GM21619 (cell line): Measurements from ENCODE around the gene SLC1A2.

Experiments
- ATAC-seq: cut with Tn5 transposase; IDR thresholded peaks from one replicate; pipeline ENCODE4 v1.9.1; 2021; ENCODE audit not compliant: unreplicated experiment

The SLC1A2 gene

DNA sequence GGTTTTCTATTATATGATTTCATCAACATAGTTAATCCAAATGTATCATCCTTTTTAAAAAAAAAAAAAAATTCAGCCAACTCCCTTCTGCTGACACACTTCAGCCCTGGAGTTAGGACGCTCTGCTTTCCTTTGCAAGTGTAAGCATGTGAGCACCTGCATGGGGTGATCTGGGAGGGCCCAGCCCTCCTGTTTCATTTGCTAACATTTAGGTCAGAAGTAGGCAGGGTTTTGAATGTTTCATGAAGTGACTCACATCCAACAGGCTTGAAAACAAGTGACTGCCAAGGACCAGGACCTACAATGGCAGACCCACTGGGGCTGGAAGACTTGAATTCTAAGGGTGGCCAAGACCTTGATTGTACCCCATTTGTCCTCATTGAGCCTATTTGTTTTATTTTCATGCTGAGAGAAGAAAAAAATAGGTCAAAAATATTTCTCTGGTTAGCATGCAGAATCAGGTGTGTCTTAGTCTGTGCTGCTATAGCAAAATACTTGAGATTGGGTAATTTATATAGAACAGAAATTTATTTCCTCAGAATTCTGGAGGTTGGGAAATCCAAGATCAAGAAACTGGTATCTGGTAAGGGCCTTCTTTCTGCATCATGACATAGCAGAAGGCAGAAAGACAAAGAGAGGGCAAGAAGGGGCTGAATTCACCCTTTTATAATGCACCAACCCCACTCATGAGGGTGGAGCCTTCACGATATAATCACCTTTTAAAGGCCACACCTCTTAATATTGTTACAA lies 142.8 kb downstream of the SLC1A2 start:
- ATAC-seq, result no peak

DNA sequence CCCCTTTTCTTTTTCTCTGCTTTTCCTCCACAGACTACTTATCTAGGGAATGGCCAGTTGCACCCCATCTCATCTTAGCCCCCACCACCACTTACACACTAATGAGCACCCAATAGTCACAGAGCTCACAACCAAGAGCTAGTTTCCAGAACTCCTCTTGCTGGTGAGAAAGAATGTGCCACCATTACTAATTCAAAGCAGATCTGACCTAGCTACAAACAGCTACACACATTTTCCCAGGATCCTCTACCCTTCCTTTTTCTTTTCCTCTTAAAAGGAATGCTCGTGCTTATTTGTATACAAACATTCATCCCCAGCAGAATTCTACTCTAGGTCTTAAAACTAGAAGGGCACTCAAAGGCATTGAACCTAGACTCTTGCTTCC lies 143.6 kb downstream of the SLC1A2 start:
- no peak for ATAC-seq

- no peak for ATAC-seq
Measured at GRCh38 chr11:35274909-35275785, 144.2 kb downstream of the SLC1A2 start.

DNA sequence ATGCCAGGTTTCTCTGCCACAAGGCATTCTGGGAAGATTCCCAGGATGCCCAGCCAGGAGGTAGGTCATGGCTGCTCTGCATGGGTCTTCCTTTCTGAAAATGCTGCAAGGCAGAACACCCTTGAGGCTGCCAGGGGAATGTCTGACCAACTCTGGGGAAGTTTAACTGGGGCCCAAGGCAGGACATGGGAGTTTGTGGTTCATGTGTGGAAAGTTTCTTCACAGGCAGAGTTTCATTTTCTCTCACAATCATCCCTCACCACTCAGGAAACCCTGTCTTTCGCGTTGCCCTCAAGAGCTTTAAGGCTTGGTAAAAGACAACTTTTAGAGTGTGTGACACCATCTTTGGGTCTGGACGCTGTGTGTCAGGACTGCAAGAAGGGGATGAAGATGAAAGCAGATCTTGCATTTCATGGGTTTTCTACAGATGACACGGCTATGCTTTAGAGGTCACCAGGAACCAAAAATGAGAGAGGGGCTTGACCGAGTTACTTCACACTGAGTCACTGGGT lies 146.9 kb downstream of the SLC1A2 start:
- peak; percentile 94 for ATAC-seq

DNA sequence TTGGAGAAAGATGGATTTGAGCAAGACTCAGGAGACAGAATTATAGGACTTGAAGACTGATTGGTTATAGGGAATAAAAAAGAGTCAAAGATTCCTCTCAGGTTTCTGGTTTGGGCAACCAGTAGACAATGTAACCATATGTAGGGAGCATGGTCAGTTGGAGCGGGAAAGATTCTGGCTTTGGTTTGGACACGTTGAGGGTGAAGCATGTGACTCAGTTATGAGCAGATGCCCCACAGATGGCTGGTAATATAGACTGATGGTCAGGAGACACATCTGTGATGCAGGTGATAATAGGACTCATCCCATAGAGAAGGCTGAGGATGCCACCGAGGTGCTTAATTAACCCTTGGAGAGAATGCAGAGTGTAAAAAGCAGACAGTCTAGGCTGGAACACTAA lies 148.3 kb downstream of the SLC1A2 start:
- ATAC-seq, result no peak

DNA sequence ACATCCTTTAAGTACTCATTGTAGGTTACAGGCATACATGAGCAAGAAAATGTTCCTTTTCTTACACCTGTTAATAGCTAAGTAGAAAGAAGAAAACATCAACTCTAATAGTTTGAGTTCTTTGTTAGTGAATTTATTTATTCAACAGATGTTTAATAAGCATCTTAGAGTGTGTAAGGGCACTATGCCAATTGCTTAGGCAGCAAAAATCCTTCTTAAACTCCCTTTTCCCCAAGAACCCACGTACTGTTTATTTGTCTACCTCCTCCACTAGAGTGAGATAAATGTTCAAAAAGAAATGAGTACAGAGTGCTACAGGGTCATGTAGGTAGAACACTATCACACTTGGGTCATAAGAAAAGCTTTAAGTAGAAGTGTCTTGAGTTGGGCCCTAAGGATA lies 149.0 kb downstream of the SLC1A2 start:
- no peak for ATAC-seq

DNA sequence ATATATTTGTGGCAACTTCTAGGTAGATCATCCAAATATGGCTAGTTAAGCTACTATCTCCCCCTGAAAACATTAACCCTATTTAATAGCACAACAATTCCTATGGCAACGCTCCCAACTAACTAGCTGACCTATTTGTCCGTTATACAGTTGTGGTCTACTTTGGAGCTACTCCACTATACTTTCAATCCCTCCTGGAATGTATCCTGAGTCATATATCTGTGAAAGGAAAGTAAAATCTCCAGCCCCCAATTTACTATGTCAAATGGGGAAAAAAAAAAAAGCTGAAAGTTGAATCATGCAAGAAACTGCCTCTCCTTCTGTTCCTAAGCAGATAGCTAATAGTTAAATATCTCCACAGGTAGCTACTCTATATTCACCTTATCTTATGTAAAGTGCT lies 151.9 kb downstream of the SLC1A2 start:
- ATAC-seq, result no peak

DNA sequence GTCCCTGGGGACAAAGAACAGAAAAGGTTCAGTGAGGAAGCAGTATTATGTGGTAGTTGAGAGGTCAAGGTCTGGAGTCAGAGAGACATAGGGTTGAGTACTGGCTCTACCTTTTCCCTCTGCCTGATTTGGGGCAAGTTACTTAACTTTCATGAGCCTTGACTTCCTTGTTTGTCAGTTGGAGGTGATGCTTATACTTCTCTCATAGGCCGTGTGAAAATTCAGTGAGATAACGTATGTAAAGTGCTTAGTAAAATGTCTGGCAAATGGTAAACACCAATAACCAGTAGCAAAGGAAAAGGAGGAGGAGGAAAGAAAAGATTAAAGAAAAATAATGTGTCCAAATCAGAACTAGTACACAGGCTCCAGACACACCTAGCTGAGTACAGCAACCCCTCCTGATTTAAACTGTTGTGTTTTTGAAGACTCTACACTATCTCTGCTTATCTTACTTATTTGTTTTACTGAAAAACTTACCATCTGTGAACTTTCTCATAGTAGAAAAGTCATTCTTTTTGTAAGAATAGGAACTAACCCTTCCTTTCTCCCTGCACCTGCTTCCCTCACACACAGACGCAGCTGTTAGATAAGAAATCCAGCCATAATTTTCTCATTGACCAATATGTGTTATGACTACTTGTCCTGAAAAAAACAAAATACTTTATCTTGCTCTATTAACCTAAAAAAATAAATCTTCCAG lies 153.5 kb downstream of the SLC1A2 start:
- no peak for ATAC-seq

GRCh38 chr11:35262735-35263134 lies 156.6 kb downstream of the SLC1A2 start:
- no peak for ATAC-seq

- no peak for ATAC-seq
Measured at GRCh38 chr11:35262056-35262455, 157.3 kb downstream of the SLC1A2 start.

DNA sequence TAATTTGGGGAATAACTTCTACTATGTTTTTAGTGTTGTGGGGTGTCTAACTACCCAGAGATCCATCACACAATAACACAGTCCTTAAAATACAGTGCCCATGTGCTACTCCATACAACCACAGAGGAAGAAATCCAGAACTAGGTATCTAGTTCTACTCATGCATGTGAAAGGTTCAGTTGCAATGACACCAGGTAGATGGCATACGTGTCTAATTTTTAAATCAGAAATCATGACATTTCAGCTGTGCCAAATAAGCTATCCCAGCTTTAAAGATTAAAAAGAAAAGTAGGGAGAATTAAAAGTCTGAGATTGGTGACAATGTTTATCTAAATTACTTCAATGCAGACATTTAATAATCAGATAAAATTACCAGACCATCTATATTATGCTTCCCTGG lies 158.2 kb downstream of the SLC1A2 start:
- ATAC-seq, result no peak

DNA sequence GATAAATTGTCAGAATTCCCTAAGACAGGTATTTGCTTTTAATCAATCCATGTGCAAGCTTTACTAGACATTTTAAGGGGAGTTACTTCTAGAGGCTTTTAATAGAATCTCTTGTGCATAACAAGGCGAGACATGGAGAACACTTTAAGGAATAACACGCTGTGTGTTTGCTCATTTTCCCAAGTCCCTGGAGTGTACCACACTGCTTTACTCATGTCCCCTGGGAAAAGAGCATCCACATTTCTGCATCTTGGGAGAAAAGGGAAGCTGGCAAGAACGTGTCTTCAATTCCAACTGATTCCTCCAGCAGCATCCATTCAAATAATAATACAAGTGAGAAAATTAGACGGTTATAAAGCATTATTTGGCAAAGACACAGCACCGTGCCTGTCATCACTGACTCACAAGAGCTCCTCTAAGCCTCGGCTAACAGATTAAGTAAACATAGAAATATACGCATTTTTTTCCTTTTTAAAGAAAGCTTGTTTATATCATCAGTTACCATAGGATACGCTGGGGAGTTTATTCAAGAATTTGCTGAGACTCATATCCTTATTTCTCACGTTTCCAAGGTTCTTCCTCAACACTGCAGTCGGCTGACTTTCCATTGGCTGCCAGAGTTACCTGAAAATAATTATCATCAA lies 158.9 kb downstream of the SLC1A2 start:
- no peak for ATAC-seq

- ATAC-seq, result no peak
Measured at GRCh38 chr11:35259529-35259928, 159.8 kb downstream of the SLC1A2 start.

GRCh38 chr11:35257281-35257680 lies 162.1 kb downstream of the SLC1A2 start:
- peak; percentile 100 for ATAC-seq

DNA sequence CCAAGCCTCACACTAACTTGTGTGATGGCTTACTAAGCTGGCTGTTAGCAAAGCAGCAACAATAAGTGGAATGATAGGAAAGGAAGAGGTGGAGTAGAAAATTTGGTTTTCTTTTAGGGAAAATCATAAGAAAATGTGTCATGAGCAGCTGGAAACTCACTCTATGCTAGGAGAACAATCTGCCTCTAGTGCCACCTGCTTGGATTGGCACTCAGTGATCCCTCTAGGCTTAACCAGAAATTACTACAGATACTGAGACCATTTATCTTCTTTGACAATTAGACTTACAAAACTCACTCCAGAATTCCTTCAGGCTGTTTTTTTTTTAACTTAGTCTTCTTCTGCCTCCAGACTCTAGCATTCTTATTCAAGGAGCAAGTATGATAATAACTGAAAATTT lies 163.1 kb downstream of the SLC1A2 start:
- no peak for ATAC-seq

- no peak for ATAC-seq
Measured at GRCh38 chr11:35255514-35255913, 163.8 kb downstream of the SLC1A2 start.

DNA sequence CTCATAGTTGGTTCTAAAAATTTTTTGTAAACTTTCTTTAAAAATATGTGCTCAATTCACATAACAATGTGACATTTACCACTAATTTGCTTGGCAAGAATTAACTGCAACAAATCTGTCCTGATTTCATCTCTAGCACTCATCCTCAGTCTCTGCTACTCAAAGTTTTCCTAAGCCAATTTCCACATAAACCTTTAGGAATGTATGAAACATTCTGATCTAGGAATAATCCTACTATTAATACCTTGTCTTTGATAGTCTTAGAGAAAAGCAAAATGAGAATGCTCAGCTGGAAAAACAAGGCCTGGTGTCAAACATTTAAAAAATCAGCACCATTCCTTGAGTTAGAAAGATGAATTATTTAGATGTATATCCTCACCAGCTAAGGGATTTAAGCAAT lies 166.1 kb downstream of the SLC1A2 start:
- no peak for ATAC-seq

GRCh38 chr11:35250621-35251020 lies 168.7 kb downstream of the SLC1A2 start:
- no peak for ATAC-seq

GRCh38 chr11:35250192-35250591 lies 169.2 kb downstream of the SLC1A2 start:
- no peak for ATAC-seq

DNA sequence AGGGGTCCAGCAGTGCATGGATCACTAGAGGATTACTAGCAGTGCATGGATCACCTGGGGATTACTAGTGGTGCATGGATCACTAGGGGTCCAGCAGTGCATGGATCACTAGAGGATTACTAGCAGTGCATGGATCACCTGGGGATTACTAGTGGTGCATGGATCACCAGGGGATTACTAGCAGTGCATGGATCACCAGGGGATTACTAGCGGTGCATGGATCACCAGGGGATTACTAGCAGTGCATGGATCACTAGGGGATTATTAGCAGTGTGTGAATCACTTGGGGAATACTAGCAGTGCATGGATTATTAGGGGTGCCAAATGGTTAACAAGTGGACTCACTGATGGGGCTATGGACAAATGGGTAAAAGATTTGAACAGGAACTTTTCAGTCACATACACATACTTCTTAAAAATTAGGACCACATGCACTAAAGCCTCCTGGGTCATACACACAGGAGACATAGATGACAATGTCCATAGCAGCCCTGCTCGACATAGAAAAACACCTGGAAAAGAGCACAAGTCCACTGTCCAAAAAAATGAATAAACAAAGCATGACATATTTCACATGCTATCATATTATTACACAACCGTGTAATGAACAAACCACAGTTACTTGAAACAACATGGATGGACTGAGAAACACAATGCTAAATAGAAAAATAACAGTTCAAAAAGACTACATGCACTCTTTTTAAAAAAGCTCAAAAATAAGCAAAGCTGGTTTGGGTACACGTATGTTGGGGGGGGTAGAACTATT lies 170.6 kb downstream of the SLC1A2 start:
- ATAC-seq, result no peak
